ENCODE measurements around the gene CIZ1.
"Not testable (repeated sequence)": the region's sequence is repeated elsewhere in the genome, so short reads cannot be mapped to it uniquely, and the experiment has no call there.

CIZ1 gene

DNA sequence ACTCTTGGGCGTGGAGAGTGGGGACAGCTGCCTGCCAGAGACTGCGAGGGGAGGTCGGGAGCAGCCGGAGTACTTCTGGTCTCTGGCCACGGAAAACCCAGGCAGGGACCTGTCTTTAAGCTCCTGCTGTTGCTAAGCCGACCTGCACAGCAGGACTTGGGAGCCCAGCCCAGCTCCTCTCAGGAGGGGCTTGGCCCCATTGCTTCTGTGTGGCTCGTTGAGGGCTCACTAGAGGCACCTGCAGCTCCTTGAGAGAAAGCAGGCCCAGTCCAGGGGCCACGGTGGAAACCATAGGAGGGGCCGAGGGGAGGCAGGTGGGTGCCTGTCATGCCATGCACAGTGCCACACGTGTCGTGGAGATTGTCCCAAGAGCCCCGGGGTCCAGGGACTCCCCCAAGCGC, 45.4 kb downstream of the CIZ1 start:
- DNase-seq (ENCODE audit: low read depth): no peak

GRCh38 chr9:128145536-128145935, 45.8 kb downstream of the CIZ1 start:
- no peak for DNase-seq (ENCODE audit: low read depth)

GRCh38 chr9:128144239-128145181, 46.9 kb downstream of the CIZ1 start:
- no peak for DNase-seq (ENCODE audit: low read depth)

DNA sequence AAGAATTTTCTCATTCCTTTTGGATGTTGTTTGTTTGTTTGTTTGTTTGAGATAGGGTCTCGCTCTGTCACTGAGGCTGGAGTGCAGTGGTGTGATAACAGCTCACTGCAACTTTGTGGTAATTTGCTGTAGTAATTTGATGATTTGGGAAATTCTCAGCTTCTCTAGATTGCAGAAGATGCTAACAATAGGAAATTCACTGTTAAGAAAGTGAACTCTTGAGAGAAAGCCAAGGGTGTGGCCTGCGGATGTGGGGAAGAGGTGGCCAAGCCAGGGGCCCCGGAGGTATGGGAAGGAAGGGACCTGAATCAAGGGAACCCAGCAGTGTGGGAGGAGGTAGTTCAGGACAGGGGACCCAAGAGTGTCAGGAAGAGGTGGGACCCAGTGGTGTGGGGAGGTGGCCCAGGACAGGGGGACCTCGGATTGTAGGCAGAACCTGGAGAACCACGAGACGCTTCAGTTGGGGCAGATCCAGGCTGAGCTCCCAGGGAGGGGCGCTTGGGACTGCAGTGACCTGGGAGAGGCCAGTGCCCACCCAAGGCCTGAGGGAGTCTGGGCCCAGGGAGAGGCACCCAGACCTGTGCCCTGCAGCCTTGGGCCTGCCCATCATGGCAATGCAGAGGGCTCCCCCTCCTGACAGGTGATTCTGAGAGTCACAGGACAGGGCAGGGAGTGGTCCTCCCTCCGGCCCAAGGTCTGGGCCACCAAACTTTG, 47.7 kb downstream of the CIZ1 start:
- no peak for DNase-seq (ENCODE audit: low read depth)

GRCh38 chr9:128142596-128142995, 48.8 kb downstream of the CIZ1 start:
- DNase-seq (ENCODE audit: low read depth): no peak

DNA sequence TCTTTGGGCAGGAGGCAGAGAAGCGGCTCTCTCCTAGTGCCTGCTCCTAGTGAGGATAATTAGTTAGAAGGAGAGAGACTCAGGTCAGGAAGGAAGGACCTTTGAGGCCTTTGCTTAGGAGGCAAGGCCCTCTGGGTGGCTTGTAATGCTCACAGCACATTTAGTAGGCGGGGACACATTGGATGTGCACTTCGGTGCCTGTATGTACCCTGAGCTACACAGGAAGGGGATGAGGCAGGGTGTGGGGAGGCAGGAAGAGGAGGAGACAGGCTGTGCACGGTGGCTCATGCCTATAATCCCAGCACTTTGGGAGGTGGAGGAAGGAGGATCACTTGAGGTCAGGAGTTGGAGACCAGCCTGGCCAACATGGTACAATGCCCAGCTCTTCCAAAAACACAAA, 49.3 kb downstream of the CIZ1 start:
- DNase-seq (ENCODE audit: low read depth): no peak

- DNase-seq (ENCODE audit: low read depth): no peak
Observed at GRCh38 chr9:128141604-128142003, 49.8 kb downstream of the CIZ1 start.

GRCh38 chr9:128139621-128140020, 51.8 kb downstream of the CIZ1 start:
- no peak for DNase-seq (ENCODE audit: low read depth)

DNA sequence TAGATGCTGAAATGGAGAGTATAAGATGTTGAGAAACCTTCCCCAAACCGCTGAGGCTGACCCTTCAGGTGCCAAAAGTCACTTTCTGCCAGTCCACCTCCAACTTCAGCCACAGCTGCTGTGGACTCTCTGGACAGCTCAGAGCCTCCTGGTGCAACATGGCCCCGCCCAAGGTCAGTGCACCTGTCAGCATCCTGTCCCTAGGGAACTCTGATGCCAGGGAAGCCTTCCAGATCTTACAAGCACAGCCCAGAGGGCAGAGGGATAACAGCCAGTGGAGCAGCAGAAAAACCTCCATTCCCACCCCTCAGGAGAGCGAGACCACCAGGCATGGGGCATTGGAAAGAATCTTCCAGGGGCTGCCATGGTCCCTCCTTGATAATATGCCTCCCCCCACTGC, 53.4 kb downstream of the CIZ1 start:
- no peak for DNase-seq (ENCODE audit: low read depth)

DNA sequence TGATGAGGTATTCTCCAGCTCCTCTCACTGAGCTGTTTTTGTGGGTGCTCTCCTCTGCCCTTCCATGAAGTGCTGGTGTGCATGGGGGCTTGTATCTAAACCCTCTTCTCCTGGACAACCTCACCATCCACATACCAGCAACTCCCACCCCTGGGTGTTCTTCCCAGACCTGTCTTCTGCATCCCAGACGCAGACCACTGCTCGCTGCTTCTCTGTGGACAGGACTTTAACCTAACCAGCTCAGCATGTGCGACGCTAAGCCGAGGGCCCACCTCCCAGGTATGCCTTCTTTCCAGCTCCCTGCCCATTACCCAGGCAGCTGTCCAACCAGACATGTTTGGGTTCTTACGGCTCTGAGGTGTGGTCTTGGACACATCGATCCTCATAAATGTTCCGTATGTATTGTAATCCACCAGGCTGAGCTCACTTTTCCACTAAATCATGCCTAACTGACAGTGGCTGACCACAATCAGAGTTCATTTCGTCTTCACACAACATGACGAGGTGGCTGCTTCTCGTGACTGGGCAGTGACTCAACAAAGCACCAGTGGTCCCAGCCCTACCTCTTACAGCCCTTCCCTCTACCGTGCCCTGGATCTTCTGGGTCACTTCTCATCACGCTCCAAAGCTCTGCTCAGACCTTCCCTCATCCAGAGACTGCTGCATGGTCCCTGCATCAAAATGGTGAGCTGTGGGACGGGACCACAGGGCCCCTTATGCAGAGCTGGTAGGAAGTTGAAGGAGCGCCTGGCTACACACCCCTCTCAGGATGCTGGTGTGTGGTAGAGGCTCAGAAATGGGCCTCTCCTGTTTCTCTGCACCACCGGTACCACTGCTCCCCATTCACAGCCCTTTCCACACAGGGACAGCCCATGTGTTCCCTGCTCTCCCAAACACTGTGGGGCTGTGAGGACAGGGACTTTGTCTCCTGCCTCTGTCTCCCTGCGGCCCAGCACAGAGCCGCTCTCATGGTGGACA, 54.3 kb downstream of the CIZ1 start:
- DNase-seq (ENCODE audit: low read depth): no peak

GRCh38 chr9:128135561-128135960, 55.8 kb downstream of the CIZ1 start:
- DNase-seq (ENCODE audit: low read depth): not testable (repeated sequence)

GRCh38 chr9:128132139-128132538, 59.2 kb downstream of the CIZ1 start:
- not testable (repeated sequence) for DNase-seq (ENCODE audit: low read depth)

DNA sequence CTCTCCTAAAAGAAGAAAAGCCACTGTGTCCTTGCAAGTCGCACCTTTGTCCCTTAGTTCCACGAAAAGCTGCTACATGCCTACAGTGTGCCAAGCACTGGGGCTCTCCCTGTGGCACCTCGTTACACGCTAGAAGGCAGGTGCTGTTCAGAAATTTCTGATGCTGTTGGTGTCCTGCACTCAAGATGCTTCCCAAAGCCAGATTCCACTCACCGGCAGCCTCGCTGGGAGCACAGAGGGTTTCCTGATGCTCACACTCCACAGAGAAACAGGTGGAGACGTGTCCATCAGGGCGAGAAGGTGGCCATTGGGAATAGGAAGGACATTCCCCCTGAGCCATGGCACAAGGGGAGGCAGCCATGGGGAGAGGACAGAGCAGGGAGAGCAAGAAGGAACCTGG, 60.0 kb downstream of the CIZ1 start:
- DNase-seq (ENCODE audit: low read depth): not testable (repeated sequence)

- DNase-seq (ENCODE audit: low read depth): not testable (repeated sequence)
Observed at GRCh38 chr9:128130651-128131050, 60.7 kb downstream of the CIZ1 start.

GRCh38 chr9:128129976-128130590, 61.3 kb downstream of the CIZ1 start:
- peak; percentile 23 for DNase-seq (ENCODE audit: low read depth)

- DNase-seq (ENCODE audit: low read depth): no peak
Observed at GRCh38 chr9:128128836-128129590, 62.4 kb downstream of the CIZ1 start.

DNA sequence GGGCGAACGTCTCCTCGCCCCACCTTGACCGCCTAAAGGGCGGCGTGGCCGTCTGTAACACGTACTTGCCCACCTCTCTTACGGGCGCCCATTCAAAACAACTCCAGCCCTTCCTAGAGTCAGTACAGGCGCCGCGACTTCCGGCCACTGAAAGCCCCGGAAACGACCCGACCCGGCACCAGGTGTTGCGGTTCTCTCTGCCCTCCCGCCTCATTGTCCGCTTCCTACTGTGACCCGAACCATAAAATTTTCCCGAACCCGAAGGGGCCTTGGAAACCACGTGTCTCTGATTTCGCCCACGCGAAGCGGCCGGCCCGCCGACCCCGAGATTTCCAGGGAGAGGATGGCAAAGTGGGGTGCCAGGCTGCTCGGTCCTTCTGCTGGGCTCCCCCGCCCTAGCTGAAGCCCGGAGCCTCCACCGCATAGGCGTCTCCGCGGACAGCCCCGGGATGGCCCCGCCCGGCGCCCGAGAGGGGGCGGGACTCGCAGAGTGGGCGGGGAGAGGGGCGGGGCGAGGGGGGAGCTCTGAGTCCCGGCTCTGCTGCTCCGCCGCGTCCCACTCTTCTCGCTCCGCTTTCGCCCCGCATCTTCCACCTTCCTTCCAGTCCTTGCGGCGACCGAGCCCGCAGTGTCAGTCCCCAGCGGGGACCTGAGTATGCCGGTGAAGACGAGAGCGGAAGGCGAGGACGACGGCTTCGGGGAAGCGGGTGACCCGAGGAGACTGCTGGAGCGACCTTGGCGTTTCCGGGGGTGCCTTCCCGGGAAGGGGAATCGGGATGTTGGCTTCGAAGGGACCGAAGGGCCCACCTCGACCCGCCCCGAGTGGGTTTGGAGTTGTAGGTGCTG, 63.2 kb downstream of the CIZ1 start:
- DNase-seq (ENCODE audit: low read depth): peak; percentile 78

DNA sequence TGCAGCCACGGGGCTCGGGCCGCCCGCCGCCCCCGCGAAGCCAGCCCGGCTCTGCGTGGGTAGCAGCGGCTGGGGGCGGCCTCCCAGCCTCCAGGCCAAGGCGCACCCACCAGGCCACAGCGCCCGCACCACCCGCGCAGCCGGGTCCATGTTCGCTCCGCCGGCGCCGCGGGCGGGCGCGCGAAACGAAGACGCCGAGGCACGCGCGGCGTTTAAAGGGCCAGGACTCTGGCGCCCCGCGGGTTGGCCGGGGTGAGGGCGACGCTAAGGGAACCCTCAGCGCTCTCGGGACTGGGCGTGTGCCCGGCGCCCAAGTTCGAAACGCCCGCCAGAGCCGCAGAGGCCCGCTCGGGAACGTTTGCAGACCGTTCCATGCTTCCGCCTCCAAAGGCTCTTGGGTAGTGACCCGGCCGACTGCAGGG, 63.8 kb downstream of the CIZ1 start, which contains the start of gene PTGES2:
Gene PTGES2 (minus strand): TSS at position 162 of the 422 bp plus-strand sequence. CDS start 12 bp downstream, at position 150.
- peak; percentile 68 for DNase-seq (ENCODE audit: low read depth)

GRCh38 chr9:128125580-128126354, 65.6 kb downstream of the CIZ1 start:
- DNase-seq (ENCODE audit: low read depth): no peak
